IPS DF 4.7 (cell line): ENCODE measurements around the gene PEX26.
"Not testable (repeated sequence)": the region's sequence is repeated elsewhere in the genome, so short reads cannot be mapped to it uniquely, and the experiment has no call there.

ENCODE experiments used
- DNase-seq: peaks from one replicate; pipeline ENCODE4 v3.0.0-alpha.2; 2013; ENCODE audit warnings: low spot score; ENCODE audit errors: extremely low read depth

Gene PEX26

DNA sequence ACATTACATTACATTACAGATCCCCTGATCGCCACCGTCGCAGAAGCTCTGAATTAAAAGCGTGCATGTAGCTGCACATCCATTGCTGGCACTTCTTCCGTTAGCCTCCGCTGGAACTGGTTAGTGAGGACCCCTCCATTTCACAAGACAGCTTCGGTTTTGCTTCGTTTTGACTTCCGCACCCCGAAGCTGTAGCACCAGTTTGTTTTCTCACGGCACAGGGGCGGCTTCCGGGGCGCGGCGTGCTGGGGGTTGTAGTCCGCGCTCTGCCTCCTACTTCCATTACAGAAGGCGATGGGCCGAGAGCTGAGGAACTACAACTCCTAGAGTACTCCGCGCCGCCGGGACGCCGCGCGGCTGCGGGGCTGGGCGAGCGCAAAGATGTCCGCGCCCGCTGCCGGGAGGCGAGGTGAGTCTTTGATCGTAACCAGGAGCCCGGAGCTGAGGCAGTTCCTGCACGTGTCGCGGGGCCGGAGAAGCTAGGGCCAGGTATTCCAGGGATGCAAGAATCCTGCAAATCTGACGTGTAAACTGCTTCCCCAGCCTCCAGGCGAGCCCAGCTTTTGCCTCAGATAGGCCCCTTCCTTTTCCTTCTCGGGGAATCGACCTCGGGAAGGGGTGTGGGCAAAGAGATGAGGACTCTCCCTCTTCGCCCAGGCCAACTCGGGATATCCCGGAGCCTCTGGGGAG lies at the start of gene PEX26:
Gene PEX26, plus strand, starts transcription at position 352 of the 690 bp plus-strand sequence. CDS start 387 bp downstream, outside the sequence.
- DNase-seq = peak; percentile 64

GRCh38 chr22:18028817-18029527 lies 48.8 kb upstream of the PEX26 start:
- no peak for DNase-seq

DNA sequence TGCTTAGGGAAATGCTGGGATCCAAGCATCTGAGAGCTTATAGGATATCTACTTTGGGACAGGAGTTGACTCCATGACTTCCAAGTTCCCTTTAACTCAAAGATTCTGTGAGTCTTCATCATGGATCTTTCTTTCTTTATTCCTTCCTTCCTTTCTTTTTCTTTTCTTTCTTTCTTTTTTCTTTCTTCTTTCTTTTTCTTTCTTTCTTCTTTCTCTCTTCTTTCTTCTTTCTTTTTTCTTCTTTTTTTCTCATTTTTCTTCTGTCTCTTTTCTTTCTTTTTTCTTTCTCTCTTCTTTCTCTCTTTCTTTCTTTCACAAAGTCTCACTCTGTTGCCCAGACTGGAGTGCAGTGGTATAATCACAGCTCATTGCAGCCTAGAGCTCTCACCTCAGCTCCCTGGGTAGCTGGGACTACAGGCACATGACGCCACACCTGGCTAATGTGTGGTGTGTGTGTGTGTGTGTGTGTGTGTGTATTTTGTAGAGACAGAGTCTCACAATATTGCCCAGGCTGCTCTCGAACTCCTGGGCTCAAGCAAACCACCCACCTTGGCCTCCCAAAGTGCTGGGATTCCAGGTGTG lies 48.0 kb upstream of the PEX26 start:
- no peak for DNase-seq

DNA sequence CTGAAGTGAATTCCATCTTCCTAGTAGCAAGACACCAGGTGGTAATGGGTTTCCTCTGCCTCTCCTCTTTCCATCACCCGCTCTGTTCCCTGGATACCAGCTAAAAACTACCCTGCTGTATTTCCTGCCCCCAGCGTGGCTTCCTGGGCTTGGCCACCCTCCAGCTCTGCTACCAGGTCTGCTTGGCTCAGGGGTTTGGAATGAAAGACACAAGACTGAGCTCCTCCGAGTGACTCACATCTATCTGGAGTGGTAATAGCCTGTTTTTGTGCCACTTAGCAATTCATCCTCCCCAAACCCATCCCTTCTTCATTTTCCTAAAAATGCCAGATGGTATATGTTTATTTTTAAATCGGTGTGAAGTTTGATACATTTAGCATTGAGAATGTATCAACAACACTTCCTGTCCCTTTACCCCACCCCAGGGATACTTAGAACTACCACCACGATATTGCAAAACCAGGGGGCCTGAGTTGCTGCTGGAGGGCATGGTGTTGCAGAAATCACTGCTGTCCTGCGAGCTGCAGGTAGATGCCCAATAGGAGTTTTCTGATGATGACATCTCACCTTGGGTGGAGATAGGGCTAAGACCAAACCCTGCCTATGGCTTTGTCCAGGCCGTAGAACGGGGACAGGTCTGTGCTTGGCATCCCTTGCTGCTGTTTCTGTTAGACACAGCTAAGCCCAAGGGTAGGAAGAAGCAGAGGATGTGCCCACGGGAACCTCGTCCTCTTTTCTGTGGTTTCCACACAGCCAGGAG lies 45.9 kb upstream of the PEX26 start:
- no peak for DNase-seq

DNA sequence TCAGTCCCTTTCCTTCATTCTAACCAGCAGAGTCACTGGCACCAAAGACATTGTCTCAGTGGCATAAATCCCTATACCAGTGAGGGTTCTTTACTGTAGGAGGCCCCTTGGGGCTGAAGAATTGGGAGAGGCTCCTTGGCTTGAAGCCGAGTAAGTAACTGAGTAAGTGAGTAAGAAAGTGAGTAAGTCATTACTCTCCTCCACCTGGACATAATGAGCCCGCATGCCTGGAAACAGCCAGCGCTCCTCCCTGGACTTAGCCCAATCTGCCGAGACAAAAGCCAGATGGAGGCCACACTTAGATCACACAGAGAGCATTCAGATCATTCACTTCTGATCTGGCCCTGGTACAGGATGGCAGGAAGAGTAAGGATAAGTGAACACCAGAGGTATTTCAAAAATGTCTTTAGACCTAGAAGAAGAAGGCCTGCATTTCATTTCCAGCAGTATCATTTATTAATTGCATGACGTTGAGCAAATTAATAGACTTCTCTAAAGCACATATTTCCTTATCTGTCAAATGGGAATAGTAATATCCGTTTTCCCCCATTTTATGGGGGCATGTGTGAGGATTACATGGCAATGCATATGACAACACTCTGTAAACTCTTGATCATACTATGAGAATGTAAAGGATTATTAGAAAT lies 45.2 kb upstream of the PEX26 start:
- DNase-seq = no peak

DNA sequence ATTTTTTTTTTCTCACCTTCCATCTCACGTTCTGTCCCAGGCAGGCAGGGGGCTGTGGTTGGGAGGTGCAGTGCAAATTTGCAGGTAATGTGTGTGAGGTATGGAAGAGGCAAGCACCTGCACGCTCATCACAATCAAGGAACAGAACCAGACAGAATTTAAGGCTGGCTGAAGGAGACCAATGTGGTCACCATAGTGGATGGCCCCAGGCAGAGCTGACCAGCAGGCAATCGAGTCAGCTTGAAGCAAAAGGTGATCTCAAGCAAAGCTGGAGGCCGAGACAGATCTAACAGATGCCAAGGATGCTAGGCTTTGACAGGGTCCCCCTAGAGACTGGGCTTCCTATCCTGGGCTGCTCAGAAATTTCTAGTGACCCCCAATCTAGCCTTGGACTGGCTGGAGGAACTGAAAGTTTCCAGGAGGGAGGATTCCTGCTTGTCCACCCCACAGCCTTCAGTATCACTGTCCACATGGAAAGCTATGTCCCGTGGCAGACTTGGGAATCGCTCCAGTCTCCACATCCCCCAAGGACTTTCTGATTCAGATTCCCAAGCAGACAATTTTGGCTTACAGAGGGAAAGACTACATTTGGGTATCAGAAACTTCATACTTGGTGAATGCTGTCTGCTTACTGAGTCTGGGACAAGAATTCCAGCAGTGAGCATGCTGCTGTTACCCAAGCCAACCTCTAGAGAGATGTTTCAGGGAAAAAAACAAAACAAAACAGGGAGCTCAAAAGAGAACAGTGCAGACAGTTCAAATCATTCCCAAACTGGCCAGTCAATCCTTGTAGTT lies 44.4 kb upstream of the PEX26 start:
- DNase-seq = no peak

DNA sequence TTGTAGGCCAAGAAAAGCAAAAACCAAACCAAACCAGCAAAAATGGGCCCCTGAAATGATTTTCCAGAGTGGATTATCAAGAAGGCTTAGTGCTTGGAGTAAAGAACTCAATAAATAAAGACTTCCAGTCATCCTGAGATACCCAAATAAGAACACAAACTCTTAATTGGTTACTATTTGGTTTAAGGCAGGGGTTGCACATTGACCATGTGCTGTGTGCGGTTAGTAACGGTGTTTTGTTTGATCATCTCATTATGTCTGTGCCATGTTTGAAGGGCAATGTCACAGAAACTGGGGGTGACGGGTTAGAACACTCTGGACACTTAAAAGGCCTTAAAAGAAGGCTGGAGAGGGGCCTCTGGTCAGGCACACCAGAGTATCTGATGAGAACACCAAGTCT lies 43.7 kb upstream of the PEX26 start:
- DNase-seq = no peak

GRCh38 chr22:18035751-18036150 lies 42.0 kb upstream of the PEX26 start:
- DNase-seq = no peak

GRCh38 chr22:18040898-18041297 lies 36.9 kb upstream of the PEX26 start:
- not testable (repeated sequence) for DNase-seq

GRCh38 chr22:18042685-18043084 lies 35.1 kb upstream of the PEX26 start:
- no peak for DNase-seq

- DNase-seq = no peak
Measured at GRCh38 chr22:18044548-18045271, 33.1 kb upstream of the PEX26 start.

- no peak for DNase-seq
Measured at GRCh38 chr22:18045794-18046193, 32.0 kb upstream of the PEX26 start.

DNA sequence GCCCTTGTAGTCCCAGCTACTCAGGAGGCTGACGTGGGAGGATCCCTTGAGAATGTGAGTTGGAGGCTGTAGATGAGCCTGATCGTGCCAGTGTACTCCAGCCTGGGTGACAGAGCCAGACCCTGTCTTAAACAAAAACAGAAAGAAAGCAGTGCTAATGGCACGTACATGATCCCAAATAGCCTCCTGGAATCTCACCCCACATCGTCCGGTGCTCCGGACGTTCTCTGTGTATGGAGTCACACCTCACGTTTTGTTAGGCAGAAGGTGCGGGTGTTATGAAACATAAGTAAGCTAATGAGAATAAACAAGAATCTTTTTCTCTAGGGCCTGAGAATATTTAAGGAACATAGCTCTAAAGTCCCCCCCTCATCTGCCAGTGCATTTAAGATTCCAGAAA lies 29.7 kb upstream of the PEX26 start:
- DNase-seq = no peak

GRCh38 chr22:18048441-18048898 lies 29.3 kb upstream of the PEX26 start:
- DNase-seq = no peak

GRCh38 chr22:18050065-18050464 lies 27.7 kb upstream of the PEX26 start:
- no peak for DNase-seq

- not testable (repeated sequence) for DNase-seq
Measured at GRCh38 chr22:18051113-18051512, 26.7 kb upstream of the PEX26 start.

DNA sequence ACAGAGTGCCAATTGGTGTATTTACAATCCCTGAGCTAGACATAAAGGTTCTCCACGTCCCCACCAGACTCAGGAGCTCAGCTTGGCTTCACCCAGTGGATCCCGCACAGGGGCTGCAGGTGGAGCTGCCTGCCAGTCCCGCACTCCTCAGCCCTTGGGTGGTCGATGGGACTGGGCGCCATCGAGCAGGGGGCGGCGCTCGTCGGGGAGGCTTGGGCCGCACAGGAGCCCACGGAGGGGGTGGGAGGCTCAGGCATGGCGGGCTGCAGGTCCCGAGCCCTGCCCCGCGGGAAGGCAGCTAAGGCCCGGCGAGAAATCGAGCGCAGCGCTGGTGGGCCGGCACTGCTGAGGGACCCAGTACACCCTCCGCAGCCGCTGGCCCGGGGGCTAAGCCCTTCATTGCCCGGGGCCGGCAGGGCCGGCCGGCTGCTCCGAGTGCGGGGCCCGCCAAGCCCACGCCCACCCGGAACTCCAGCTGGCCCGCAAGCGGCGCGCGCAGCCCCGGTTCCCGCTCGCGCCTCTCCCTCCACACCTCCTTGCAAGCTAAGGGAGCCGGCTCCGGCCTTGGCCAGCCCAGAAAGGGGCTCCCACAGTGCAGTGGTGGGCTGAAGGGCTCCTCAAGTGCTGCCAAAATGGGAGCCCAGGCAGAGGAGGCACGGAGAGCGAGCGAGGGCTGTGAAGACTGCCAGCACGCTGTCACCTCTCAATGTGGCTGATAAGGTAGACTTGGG lies 24.4 kb upstream of the PEX26 start:
- DNase-seq = not testable (repeated sequence)

DNA sequence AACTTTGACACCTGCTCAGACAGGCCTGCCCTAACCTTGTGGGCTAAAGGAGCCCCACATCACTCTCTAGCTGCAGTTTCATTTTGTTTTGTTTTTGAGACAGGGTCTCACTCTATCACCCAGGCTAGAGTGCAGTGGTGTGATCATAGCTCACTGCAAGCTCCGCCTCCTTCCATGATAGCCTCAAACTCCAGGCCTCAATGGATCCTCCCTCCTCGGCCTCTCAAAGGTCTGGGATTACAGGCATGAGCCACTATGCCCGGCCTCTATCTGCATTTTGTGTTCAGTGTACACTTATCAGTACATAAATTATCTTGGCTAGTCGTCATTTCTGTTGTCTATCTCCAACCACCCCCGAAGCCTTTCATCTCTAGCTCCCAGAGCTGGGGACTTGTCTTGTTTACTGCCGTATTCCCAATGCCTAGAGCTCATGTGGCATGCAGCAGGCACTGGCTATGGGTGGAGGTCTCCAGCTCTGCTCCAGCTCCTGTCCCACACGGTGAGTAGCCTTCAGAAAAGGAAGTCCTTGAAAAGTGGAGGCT lies 22.1 kb upstream of the PEX26 start:
- DNase-seq = no peak

GRCh38 chr22:18056161-18056666 lies 21.6 kb upstream of the PEX26 start:
- no peak for DNase-seq
